Fibroblast of gingiva (primary cell): ENCODE results near the gene TEX13A.
"Not testable (repeated sequence)": the region's sequence is repeated elsewhere in the genome, so short reads cannot be mapped to it uniquely, and the experiment has no call there.

Experiments
- DNase-seq: peaks from one replicate; pipeline ENCODE4 v3.0.0-alpha.2; 2011; ENCODE audit warnings: low read depth

The TEX13A gene

GRCh38 chrX:105220636-105221035, at the start of gene TEX13A:
TEX13A (minus strand) TSS chrX:105220694; CDS start chrX:105220397, 297 bp downstream.
- DNase-seq, result no peak

- DNase-seq, result no peak
Measured at GRCh38 chrX:105269386-105269785, 48.9 kb upstream of the TEX13A start.

GRCh38 chrX:105267167-105267566, 46.7 kb upstream of the TEX13A start:
- DNase-seq, result no peak

- no peak for DNase-seq
Measured at GRCh38 chrX:105266456-105266855, 46.0 kb upstream of the TEX13A start.

GRCh38 chrX:105265093-105265492, 44.6 kb upstream of the TEX13A start:
- no peak for DNase-seq

GRCh38 chrX:105263801-105264200, 43.3 kb upstream of the TEX13A start:
- no peak for DNase-seq

GRCh38 chrX:105263171-105263570, 42.7 kb upstream of the TEX13A start:
- no peak for DNase-seq

- DNase-seq, result no peak
Measured at GRCh38 chrX:105260291-105261043, 40.0 kb upstream of the TEX13A start.

- DNase-seq, result no peak
Measured at GRCh38 chrX:105241056-105241455, 20.6 kb upstream of the TEX13A start.

GRCh38 chrX:105237407-105237806, 16.9 kb upstream of the TEX13A start:
- DNase-seq, result not testable (repeated sequence)

- no peak for DNase-seq
Measured at GRCh38 chrX:105229146-105229545, 8.7 kb upstream of the TEX13A start.

GRCh38 chrX:105228602-105229001, 8.1 kb upstream of the TEX13A start:
- DNase-seq, result no peak

- DNase-seq, result no peak
Measured at GRCh38 chrX:105226499-105226898, 6.0 kb upstream of the TEX13A start.

- no peak for DNase-seq
Measured at GRCh38 chrX:105221374-105221773, 880 bp upstream of the TEX13A start.

- no peak for DNase-seq
Measured at GRCh38 chrX:105219454-105220401, 766 bp downstream of the TEX13A start.

- no peak for DNase-seq
Measured at GRCh38 chrX:105211066-105211575, 9.4 kb downstream of the TEX13A start.

- no peak for DNase-seq
Measured at GRCh38 chrX:105210258-105210657, 10.2 kb downstream of the TEX13A start.

- no peak for DNase-seq
Measured at GRCh38 chrX:105209406-105209805, 11.1 kb downstream of the TEX13A start.

- DNase-seq, result no peak
Measured at GRCh38 chrX:105191878-105192277, 28.6 kb downstream of the TEX13A start.

- DNase-seq, result no peak
Measured at GRCh38 chrX:105190252-105190853, 30.1 kb downstream of the TEX13A start.

- DNase-seq, result no peak
Measured at GRCh38 chrX:105189093-105189492, 31.4 kb downstream of the TEX13A start.

GRCh38 chrX:105179644-105180043, 40.9 kb downstream of the TEX13A start:
- DNase-seq, result no peak
